ENCODE data around the gene CNIH4.
"Not testable (repeated sequence)": the region's sequence is repeated elsewhere in the genome, so short reads cannot be mapped to it uniquely, and the experiment has no call there.

CNIH4 gene

GRCh38 chr1:224356685-224357625 lies at the start of gene CNIH4:
CNIH4 (plus strand) TSS chr1:224356879; CDS start chr1:224356925, 46 bp downstream.
- H3K9ac ChIP-seq (ENCODE audit: low read length): peak within 1 kb of the TSS; percentile 68
- H3K9me3 ChIP-seq (ENCODE audit: insufficient read depth, low read length): no peaks in the 10 kb centered on the region
- no peaks in the 10 kb centered on the region for H3K36me3 ChIP-seq (ENCODE audit: low read length)
- no peaks in the 10 kb centered on the region for H3K27me3 ChIP-seq (ENCODE audit: low read length)
- H3K27ac ChIP-seq (ENCODE audit: low read depth, low read length): no peak within 1 kb of the TSS
- H3K9me2 ChIP-seq (replicated peaks; ENCODE audit: insufficient read depth, low read length): no peaks in the 10 kb centered on the region
- H2AFZ ChIP-seq (ENCODE audit: low read depth, low read length, severe bottlenecking): peak within 1 kb of the TSS; percentile 49
- no peaks in the 10 kb centered on the region; the same call in 1 of the 2 replicates for H4K20me1 ChIP-seq (ENCODE audit: low read depth, low read length)
- peaks cover 25% of the 10 kb centered on the region; the same call in 1 of the 2 replicates for H3K79me2 ChIP-seq (ENCODE audit: insufficient read depth, low read length)
- H3K4me3 ChIP-seq (ENCODE audit: insufficient read depth, low read length, poor library complexity, severe bottlenecking): peak within 1 kb of the TSS; percentile 69
- H3K4me2 ChIP-seq (ENCODE audit: low read depth, low read length, poor library complexity, severe bottlenecking): peak within 1 kb of the TSS; percentile 66
- no peak for TF ChIP-seq CTCF (IDR thresholded peaks at IDR 0.05; ENCODE audit: insufficient read depth, low read length, poor library complexity, severe bottlenecking)
- TF ChIP-seq EZH2phosphoT487 (conservative IDR thresholded peaks at IDR 0.05; ENCODE audit: low read length): no peak
- no peaks in the 10 kb centered on the region for H3F3A ChIP-seq (ENCODE audit: insufficient read depth)

GRCh38 chr1:224308064-224308463 lies 48.6 kb upstream of the CNIH4 start:
- H3K36me3 ChIP-seq (ENCODE audit: low read length): peaks cover 34% of the 10 kb centered on the region; the same call in 1 of the 2 replicates

GRCh38 chr1:224311503-224311902 lies 45.2 kb upstream of the CNIH4 start:
- H3K9ac ChIP-seq (ENCODE audit: low read length): not testable (repeated sequence)
- H3K36me3 ChIP-seq (ENCODE audit: low read length): peaks cover 28% of the 10 kb centered on the region; the same call in 1 of the 2 replicates

More at GRCh38 chr1:224308064-224308463, 48.6 kb upstream of the CNIH4 start:
- Histone ChIP-seq H3K9me3 (ENCODE audit: insufficient read depth, low read length) (no peaks in the 10 kb centered on the region), H3K79me2 (ENCODE audit: insufficient read depth, low read length) (no peaks in the 10 kb centered on the region), H3K9me2 (replicated peaks; ENCODE audit: insufficient read depth, low read length) (no peaks in the 10 kb centered on the region), H3K27me3 (ENCODE audit: low read length) (no peaks in the 10 kb centered on the region), H3K27ac (ENCODE audit: low read depth, low read length) (no peak overlapping the region), H3K4me3 (ENCODE audit: insufficient read depth, low read length, poor library complexity, severe bottlenecking) (no peak overlapping the region), H3F3A (ENCODE audit: insufficient read depth) (no peaks in the 10 kb centered on the region), H3K9ac (ENCODE audit: low read length) (no peak overlapping the region), H2AFZ (ENCODE audit: low read depth, low read length, severe bottlenecking) (no peak overlapping the region), H3K4me2 (ENCODE audit: low read depth, low read length, poor library complexity, severe bottlenecking) (no peak overlapping the region), H4K20me1 (ENCODE audit: low read depth, low read length) (no peaks in the 10 kb centered on the region)
- TF ChIP-seq EZH2phosphoT487 (conservative IDR thresholded peaks at IDR 0.05; ENCODE audit: low read length) (no peak), CTCF (IDR thresholded peaks at IDR 0.05; ENCODE audit: insufficient read depth, low read length, poor library complexity, severe bottlenecking) (no peak)

GRCh38 chr1:224312025-224312424 lies 44.7 kb upstream of the CNIH4 start:
- TF ChIP-seq CTCF (IDR thresholded peaks at IDR 0.05; ENCODE audit: insufficient read depth, low read length, poor library complexity, severe bottlenecking): no peak
- no peak for TF ChIP-seq EZH2phosphoT487 (conservative IDR thresholded peaks at IDR 0.05; ENCODE audit: low read length)
- no peaks in the 10 kb centered on the region for H3K27me3 ChIP-seq (ENCODE audit: low read length)
- no peaks in the 10 kb centered on the region for H3K9me2 ChIP-seq (replicated peaks; ENCODE audit: insufficient read depth, low read length)
- H3K4me2 ChIP-seq (ENCODE audit: low read depth, low read length, poor library complexity, severe bottlenecking): no peak overlapping the region
- H3K9me3 ChIP-seq (ENCODE audit: insufficient read depth, low read length): no peaks in the 10 kb centered on the region
- H3F3A ChIP-seq (ENCODE audit: insufficient read depth): no peaks in the 10 kb centered on the region; the same call in 1 of the 2 replicates
- H2AFZ ChIP-seq (ENCODE audit: low read depth, low read length, severe bottlenecking): no peak overlapping the region
- H3K27ac ChIP-seq (ENCODE audit: low read depth, low read length): no peak overlapping the region
- peaks cover 24% of the 10 kb centered on the region for H3K36me3 ChIP-seq (ENCODE audit: low read length)
- H3K79me2 ChIP-seq (ENCODE audit: insufficient read depth, low read length): no peaks in the 10 kb centered on the region
- H4K20me1 ChIP-seq (ENCODE audit: low read depth, low read length): no peaks in the 10 kb centered on the region
- H3K9ac ChIP-seq (ENCODE audit: low read length): no peak overlapping the region
- no peak overlapping the region for H3K4me3 ChIP-seq (ENCODE audit: insufficient read depth, low read length, poor library complexity, severe bottlenecking)

More at GRCh38 chr1:224311503-224311902, 45.2 kb upstream of the CNIH4 start:
- not testable (repeated sequence) for H3K4me3 ChIP-seq (ENCODE audit: insufficient read depth, low read length, poor library complexity, severe bottlenecking); H3K27ac ChIP-seq (ENCODE audit: low read depth, low read length); H3K9me3 ChIP-seq (ENCODE audit: insufficient read depth, low read length); H3K9me2 ChIP-seq (replicated peaks; ENCODE audit: insufficient read depth, low read length); H3K79me2 ChIP-seq (ENCODE audit: insufficient read depth, low read length); H3F3A ChIP-seq (ENCODE audit: insufficient read depth); H2AFZ ChIP-seq (ENCODE audit: low read depth, low read length, severe bottlenecking); H4K20me1 ChIP-seq (ENCODE audit: low read depth, low read length); H3K4me2 ChIP-seq (ENCODE audit: low read depth, low read length, poor library complexity, severe bottlenecking); H3K27me3 ChIP-seq (ENCODE audit: low read length)

Measured in SU-DHL-6 (cell line).